VCaP (cell line): Measurements from ENCODE around the gene TRIM43B.
"Not testable (repeated sequence)": the region's sequence is repeated elsewhere in the genome, so short reads cannot be mapped to it uniquely, and the experiment has no call there.

ENCODE experiments used
- H3K27ac ChIP-seq: fragments of 450-650 bp; 2 replicates; pipeline ENCODE4 v1.5.1; 2017
- TF ChIP-seq, protein P1 (sequence below): fragments of 450-650 bp; conservative IDR thresholded peaks from 2 replicates; pipeline ENCODE4 v1.5.1; 2017; ENCODE audit warnings: mild to moderate bottlenecking, moderate library complexity

The TRIM43B gene

GRCh38 chr2:95509408-95509807, 24.9 kb upstream of the TRIM43B start:
- no peak overlapping the region for H3K27ac ChIP-seq
- TF ChIP-seq, protein P1, sequence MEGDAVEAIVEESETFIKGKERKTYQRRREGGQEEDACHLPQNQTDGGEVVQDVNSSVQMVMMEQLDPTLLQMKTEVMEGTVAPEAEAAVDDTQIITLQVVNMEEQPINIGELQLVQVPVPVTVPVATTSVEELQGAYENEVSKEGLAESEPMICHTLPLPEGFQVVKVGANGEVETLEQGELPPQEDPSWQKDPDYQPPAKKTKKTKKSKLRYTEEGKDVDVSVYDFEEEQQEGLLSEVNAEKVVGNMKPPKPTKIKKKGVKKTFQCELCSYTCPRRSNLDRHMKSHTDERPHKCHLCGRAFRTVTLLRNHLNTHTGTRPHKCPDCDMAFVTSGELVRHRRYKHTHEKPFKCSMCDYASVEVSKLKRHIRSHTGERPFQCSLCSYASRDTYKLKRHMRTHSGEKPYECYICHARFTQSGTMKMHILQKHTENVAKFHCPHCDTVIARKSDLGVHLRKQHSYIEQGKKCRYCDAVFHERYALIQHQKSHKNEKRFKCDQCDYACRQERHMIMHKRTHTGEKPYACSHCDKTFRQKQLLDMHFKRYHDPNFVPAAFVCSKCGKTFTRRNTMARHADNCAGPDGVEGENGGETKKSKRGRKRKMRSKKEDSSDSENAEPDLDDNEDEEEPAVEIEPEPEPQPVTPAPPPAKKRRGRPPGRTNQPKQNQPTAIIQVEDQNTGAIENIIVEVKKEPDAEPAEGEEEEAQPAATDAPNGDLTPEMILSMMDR: no peak

DNA sequence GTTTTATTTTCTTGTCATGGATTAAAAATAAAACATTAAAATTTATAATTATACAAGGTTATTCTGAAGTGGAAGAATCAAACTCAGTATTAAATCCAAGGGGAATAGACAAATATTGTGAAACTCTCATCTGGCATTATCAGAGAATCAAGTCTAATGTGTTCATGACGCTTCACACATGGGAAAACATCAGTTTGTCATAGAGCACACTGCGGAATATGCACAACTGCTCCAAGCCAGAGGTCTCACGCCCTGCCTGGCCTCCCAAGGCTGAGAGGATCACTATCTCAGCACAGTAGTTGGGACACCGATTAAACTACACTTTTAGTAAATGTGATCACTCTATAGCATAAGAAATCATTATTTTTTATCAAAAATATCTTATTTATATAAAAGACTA, 20.7 kb upstream of the TRIM43B start:
- TF ChIP-seq, protein P1: no peak
- H3K27ac ChIP-seq: no peak overlapping the region

DNA sequence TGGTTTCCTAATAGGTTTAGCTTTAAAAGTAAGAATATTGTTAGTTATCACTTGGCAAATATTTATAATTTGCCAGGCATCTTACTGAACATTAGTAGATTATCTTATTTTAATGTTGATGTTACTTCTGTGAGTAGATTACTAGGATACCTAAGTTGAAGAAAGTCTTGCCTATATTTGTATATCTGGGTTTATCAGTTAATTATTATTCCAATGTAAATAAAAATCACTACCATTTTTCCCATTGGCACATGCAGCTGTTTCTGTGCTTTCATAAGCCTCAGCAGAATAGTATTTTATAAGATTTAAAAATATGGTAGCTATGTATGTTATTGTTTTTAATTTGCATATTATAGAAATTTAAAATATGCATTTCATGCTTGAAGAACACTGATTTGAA, 16.3 kb upstream of the TRIM43B start:
- TF ChIP-seq, protein P1: no peak
- peak overlapping the region; percentile 10; the same call in 1 of the 2 replicates for H3K27ac ChIP-seq

- H3K27ac ChIP-seq: not testable (repeated sequence)
Measured at GRCh38 chr2:95492076-95492475, 7.5 kb upstream of the TRIM43B start.

DNA sequence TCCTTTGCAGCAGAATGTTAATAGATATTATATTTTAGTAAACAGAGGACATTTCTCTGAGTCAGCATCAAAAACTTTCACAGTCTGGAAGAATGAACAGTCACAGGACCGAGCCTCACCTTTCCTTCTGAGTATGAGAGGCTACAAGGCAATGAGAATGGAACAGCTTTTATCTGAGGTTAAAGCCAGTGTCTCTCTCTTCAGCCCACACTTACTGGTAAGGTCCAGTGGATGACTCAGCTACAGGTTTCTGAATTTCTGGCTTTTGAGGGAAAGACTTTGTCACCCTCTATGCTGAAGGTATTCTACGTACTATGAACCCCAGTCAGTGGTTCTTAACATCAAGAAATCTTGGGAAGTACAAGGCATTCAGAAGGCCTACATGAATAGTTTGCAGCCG, 9.5 kb downstream of the TRIM43B start:
- not testable (repeated sequence) for H3K27ac ChIP-seq

DNA sequence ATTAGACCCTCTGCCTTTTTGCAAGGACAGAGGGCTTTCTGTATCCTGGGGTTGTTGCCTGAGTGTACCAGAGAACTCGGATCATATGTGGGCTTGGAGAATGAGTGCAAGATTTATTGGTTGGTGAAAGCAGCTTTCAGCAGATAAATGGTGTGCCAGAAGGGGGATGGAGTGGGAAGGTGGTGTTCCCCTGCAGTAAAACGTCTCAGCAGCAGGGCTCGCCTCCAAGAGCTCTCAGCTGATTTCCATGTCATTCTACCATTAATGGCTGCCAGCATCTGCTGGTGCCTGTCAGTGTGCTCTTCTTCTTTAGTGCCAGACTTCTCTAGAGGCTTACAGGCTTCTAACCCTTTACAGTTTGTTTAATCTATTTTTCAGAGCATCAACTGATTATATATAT, 16.6 kb downstream of the TRIM43B start:
- H3K27ac ChIP-seq: not testable (repeated sequence)

- H3K27ac ChIP-seq: not testable (repeated sequence)
Measured at GRCh38 chr2:95466572-95466971, 18.0 kb downstream of the TRIM43B start.

- not testable (repeated sequence) for H3K27ac ChIP-seq
Measured at GRCh38 chr2:95463292-95463691, 21.3 kb downstream of the TRIM43B start.

DNA sequence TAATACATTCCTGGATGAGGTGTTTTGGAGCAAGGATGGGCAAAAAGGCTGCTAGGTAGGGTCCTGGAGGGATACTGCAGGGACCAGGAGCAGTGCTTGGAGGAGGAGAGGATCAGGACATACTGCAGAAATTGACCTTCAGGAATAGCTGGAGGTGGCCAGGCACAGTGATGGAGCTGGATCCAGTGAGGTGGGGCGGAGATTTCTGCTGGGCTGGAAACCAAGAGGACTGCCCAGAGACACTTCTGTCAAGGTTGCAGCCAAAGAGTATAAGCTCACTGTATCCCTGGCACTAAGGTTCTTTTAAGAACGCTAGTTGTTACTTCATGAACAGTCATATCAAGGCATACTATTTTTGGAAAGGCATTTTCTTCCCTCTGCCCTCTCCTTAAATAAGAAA, 39.2 kb downstream of the TRIM43B start:
- not testable (repeated sequence) for H3K27ac ChIP-seq

- not testable (repeated sequence) for H3K27ac ChIP-seq
Measured at GRCh38 chr2:95442474-95443099, 42.0 kb downstream of the TRIM43B start.

DNA sequence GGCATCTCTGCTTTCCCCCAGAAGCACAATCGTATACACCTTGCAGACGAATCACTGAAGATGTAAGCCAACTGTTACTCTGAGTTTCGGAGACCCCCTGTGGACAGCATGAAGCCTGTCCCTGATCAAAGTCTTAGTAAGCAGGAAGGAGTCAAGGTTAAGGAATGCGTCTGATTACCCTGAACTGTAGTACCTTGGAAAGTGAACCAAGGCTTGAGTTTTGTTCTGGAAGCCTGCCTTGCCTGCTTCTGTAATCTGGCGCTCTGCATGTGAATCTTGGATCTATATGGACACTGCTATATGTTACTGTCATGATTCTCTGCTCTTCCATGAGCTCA, 48.7 kb downstream of the TRIM43B start:
- H3K27ac ChIP-seq: not testable (repeated sequence)

- not testable (repeated sequence) for H3K27ac ChIP-seq
Measured at GRCh38 chr2:95435162-95435871, 49.2 kb downstream of the TRIM43B start.

DNA sequence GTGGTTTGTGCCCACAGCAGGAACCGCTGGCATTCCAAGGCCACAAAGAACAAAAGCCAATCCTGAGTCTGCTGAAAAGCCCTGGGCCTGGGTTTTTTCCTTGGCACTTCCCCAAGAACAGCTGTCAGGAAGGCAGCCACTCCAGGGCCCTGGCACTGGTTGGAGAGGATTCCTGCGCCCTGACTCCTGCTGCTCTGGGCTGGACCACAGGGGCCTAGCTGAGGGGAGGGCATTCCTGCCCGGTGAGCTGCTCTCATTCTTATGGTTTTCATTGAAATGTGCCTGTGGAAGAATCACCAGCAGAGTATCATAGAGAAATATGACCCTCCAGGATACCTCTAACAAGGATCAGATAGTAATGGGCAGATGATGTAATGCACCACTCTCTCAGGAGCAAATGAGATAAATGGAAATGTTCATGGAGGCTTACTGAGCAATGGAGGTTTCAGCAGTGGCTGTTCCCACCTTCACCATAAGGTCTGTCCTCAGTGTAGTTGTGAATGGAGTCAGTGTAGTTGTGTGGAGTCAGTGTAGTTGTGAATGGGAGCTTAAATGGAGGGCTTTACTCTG, 50.0 kb downstream of the TRIM43B start:
- not testable (repeated sequence) for H3K27ac ChIP-seq

DNA sequence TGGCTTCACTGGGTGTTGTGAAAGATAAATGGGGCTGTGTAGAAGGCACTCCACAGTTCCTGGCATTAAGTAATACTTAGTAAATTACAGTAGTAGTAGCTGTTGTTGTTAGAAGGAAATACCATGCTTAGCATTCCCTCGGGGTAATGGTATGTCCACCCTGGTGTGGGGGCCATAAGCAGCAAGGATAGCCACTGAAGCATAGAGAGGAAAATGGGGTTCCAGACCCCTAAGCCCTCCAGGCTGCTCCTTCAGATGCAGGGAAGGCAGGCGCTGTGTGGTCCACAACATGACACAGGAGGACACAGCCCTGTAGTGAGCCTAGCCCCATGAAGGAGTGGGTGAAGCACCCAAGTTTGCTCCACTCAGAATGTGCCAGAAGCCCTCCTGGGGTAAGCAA, 50.6 kb downstream of the TRIM43B start:
- H3K27ac ChIP-seq: not testable (repeated sequence)

DNA sequence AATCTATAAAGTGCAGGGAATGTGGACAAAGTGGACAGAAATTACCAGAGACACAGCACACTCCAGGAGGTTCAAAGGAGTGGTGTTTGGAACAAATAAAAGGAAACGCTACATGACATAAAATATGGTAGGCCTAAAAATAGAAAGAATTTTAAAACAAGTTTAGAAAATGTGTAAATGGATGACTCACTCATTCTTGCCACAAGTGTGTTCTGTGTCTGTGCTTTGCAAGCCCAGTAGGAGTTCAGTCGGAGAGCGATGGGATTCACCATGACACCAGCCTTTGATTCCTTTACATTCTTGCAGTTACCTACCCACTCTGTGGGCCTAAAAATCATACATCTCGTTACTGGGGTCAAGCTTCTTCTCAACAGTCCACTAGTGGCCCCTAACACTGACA, 51.2 kb downstream of the TRIM43B start:
- not testable (repeated sequence) for H3K27ac ChIP-seq

- H3K27ac ChIP-seq: not testable (repeated sequence)
Measured at GRCh38 chr2:95429748-95430467, 54.6 kb downstream of the TRIM43B start.

GRCh38 chr2:95427196-95427867, 57.2 kb downstream of the TRIM43B start:
- H3K27ac ChIP-seq: not testable (repeated sequence)
